Hematopoietic multipotent progenitor cell treated with erythropoietin and hydrocortisone succinate and interleukin-3 and kit ligand, for 4 days (in vitro differentiated cells): ENCODE measurements around the gene BTBD19.
"Not testable (repeated sequence)": the region's sequence is repeated elsewhere in the genome, so short reads cannot be mapped to it uniquely, and the experiment has no call there.

ENCODE experiments used
- DNase-seq: peaks from one replicate; pipeline ENCODE4 v3.0.0-alpha.2; 2015

The BTBD19 gene

DNA sequence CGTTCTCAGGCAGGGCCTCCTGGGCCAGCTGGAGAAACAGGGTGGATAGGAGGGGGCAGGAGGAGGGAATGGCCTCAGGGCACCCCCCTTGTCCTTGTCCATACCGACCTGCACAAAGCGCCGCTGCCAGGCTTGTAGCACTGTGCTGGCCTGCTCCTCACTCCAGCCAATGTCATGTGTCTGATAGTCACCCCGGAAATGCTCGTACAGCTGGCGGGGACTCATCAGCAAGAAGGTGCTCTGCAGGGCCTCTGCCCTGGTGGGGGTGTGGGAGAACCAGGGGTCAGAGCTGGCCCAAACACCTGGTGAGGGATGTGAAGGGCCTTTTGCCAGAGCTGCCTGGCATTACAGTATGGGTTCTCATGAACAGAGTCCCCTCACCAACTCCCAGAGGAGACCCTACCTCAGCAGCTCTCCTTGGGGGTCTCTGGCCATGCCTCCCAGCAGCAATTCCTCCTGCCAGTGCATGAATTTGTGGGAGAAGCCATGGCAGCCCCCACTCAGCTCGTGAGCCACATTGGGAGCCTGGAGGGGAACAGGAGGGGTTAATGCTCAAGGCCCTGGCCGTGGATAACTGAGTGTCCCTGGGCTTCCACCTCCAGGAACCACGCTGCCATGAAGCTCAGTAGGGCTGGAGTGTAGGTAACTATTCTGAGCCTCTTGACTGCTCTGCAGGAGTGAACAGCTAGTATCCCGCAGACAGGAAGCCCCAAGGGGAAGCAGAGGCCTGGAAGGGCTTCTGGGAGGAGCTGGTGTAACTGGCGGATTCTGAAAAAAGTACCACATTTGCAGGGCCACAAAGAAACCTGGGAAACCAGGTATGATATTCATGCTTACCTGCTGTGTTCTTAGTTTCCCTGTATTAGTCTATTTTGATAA, 21.4 kb downstream of the BTBD19 start:
- DNase-seq, result no peak

DNA sequence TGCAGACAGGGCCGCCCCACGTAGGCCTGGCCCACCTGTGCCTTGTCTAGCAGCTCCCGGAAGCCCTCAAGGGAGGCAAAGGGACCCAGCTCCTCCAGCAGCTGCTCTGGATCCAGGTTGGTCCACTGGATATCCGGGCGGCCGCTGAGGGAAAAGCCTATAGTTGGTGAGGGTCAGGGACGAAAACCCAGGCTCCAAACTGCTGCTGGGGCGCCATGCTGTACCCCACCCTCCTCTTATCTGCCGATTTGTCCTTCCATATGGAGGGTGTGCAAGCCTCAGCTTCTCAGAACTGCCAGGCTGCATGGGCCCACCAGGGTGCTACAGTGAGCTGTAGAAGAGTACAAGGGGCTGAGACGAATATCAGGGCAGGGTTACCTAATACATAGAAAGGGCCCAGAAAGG, 22.6 kb downstream of the BTBD19 start:
- DNase-seq, result peak; percentile 95

DNA sequence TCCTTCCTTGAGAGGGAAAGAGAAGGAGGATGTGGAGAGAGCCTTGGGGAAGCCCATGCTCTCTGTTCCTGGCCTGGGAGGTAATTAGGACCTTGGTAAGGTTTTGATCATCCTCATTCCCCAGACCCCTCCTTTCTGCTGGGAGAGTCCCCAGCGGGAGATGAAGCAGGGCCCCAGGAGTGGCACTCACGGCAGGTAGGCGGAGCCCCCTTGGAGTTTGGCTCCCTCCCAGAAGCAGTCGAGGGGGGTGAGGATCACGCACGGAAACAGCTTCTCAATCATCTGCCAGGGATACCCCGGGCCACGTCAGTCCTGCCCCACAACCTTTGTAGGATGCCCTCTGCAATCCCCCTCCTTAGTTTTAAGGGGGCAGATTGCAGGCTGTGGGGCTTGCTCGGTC, 23.2 kb downstream of the BTBD19 start:
- peak; percentile 47 for DNase-seq

DNA sequence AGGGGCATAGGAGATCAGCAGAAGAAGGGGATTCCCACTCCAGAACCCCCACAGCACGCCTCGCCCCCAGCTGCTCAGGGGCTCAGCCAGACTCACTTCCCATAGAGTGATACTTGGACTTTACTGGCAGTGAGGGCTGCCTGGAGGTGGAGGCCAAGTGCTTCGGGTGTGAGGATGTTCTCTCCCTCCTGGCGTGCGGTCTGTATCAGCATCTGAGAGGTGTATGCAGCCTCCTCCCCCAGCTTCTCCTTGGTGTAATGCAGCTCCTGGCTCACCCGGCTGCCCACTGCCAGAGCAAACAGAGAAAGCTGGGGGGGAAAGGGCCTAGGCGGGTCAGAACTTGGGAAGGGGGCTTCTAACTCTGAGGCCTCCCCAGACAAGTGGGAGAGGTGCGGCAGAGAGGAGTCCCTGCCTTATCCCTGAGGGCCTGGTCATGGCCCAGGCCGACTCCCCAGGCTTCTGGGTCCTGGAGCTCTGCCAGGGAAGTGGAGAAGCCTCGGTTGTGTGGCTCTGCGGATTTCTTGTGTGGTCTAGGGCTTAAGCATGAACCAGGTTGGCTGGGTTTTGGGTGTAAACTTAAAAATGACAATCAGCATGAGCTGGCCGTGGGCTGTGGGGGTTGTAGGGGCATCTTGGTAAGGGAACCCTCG, 23.9 kb downstream of the BTBD19 start:
- DNase-seq, result peak; percentile 75

DNA sequence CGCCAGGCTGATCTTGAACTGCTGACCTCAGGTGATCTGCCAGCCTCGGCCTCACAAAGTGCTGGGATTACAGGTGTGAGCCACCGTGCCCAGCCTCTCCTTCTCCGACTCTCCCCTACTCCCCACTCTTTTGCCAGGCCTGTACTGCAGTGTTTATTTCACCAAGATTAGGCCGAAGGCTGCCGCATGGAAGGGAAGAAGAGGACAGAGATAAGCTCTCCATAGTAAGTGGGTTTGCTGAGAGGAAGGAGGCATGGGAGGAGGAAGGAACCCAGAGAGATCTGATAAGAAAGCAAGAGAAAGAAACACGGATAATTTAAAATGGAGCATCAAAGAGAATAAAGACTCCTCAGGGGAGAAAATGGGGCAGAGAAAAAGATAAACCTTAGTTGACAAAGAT, 26.0 kb downstream of the BTBD19 start:
- peak; percentile 49 for DNase-seq

DNA sequence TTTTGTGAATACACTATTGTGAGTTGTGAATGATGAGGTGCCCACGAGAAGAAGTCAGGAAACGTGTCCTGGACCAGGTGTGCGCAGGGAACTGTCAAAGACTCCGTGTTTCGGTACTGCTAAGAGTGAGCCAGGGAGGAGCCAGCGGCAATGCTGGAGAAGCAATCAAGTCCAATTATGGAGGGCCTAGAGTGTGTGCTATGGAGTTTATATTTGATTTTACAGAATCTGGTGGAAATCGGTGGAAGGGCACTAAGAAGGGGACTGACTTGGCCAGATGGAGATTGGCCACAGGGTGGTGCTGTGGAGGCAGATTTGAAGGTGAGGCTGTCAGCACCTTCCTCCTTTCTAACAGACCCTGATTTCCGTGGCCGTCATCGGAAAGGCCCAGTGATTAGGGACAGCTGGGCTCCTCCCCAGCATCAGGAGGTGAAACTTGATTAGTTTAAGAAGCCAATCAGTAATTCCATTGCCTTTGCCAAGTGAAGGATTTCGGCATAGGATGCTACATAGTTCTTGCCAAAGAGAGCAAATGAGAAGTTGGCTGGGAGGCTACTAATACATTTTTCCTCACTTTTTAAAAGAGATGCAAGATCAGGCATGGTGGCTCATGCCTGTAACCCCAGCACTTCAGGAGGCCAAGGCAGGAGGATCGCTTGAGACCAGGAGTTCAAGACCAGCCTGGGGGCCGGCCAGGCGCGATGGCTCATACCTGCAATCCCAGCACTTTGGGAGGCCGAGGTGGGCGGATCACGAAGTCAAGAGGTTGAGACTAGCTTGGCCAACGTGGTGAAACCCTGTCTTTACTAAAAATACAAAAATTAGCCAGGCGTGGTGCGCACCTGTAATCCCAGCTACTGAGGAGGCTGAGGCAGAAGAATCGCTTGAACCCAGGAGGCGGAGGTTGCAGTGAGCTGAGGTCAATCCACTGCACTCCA, 27.7 kb downstream of the BTBD19 start:
- DNase-seq, result peak; percentile 94

DNA sequence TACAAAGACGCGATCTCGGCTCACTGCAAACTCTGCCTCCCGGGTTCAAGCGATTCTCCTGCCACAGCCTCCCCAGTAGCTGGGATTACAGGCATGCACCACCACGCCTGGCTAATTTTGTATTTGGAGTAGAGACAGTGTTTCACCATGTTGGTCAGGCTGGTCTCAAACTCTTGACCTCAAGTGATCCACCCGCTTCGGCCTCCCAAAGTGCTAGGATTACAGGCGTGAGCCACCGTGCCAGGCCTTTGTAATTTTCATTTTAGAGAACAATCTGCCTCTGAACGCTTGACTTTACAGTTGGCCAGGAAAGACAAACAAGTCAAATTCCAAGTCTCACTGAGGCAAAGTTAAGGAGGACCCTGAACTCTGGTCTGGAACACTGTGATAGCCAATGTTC, 30.0 kb downstream of the BTBD19 start:
- DNase-seq, result not testable (repeated sequence)

DNA sequence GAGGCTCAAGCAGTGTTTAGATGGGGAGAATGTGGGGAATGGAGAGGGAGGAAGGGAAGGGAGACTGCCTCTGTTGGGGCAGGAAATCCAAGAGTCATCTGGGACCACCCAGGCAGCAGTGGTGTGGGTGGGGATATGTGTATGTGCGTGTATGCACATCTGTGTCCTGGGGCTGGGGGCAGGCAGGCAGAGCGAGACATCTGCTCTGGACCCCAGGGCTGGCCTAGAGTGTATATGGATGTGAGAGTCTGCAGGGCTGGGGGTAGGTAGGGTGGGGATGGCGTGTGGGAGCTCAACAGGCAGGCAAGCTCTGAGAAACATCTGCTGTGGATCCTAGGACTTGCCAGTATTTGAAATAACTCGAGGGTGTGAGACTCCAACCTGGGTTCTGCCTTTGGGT, 31.3 kb downstream of the BTBD19 start:
- DNase-seq, result no peak

DNA sequence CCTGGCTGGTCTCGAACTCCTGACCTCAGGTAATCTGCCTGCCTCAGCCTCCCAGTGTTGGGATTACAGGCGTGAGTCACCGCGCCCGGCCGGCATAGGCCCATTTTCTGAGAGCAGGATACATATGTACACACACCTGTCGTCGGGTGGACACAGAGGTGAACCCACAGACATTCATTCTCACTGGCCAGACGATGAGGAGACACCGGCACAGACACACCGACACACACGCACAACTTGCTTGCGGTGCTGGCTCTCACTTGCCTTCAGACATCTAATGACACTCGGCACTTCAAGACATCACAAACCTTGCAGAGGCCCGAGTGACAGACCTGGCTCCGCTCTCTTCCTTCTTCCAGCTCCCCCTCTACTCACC, 34.2 kb downstream of the BTBD19 start:
- no peak for DNase-seq

DNA sequence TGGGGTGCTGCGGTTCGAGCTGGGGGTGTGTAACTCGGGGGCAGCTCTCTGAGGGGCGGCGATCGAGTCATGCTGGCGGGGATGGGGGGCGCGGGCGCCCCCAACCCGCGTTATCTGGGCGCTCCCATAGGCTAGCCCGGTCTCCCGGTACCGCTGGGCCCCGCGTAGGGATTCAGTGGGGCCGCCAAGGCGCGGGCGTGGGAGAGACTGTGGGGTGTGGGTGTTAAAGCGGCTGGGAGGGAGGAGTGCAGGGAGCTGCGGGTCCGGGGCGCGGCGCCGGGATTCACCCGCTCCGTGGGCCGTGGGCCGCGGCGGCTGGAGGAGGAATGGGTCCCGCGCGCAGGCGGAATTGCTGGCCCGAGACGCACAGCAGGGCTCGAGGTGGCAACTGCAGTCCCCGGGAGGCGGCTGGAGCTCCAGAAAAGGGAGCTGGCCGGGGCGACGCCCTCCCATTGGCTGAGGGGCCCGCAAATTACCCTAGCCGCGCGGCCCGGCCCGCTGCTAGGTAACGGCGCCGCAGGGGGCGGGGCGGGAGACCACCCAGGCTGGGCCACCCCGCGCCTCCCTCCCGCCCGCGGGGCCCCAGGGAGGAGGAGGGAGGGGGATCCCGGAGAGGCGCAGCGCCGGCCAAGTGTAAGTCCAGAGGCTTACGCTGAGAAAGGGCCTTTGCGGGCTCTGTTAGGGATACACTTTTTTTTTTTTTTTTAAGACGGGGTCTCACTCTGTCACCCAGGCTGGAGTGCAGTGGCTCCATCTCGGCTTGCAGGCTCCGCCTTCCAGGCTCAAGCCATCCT, 34.7 kb downstream of the BTBD19 start, which contains the start of gene PTCH2:
TSS of gene PTCH2 (minus strand) at position 392 of the 794 bp plus-strand sequence. CDS start at position 71, 321 bp downstream.
- DNase-seq, result peak; percentile 82

DNA sequence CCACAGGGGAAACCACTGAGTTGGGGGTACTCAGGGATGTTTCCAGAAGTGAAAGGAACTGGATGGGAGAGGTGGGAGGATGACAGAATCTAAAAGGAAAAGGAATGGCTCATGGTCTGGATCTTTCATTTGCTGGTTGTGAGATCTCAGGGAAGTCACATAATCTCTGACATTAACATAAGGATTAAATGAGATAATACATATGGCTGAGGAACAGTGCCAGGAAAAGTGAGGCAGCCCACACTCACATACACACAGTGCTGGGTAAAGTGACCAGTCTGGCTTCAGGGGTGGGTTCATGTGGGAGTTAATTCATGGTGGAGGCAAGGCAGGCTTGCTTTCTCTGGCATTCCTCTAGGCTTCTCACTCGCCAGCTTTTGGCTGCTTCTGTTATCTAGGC, 38.7 kb downstream of the BTBD19 start:
- DNase-seq, result no peak

DNA sequence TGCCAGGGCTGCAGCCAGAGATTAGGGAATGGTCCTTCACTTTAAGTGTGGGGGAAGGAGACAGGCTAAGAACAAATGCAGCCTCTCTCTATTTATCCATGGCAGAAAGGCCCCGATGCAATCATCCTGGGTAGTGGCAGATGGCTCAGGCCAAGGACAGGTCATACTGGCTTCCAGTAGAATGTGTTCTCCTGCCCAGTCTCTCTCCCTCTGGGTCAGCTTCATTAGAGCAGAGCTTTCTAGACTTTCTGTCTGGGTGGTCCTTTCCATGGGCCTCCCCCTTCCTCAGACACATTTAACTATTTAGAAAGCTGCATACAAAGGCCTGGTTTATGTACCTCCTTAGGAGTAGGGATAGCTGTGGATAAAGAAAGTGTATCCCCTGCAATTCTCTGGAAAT, 39.5 kb downstream of the BTBD19 start:
- DNase-seq, result no peak

DNA sequence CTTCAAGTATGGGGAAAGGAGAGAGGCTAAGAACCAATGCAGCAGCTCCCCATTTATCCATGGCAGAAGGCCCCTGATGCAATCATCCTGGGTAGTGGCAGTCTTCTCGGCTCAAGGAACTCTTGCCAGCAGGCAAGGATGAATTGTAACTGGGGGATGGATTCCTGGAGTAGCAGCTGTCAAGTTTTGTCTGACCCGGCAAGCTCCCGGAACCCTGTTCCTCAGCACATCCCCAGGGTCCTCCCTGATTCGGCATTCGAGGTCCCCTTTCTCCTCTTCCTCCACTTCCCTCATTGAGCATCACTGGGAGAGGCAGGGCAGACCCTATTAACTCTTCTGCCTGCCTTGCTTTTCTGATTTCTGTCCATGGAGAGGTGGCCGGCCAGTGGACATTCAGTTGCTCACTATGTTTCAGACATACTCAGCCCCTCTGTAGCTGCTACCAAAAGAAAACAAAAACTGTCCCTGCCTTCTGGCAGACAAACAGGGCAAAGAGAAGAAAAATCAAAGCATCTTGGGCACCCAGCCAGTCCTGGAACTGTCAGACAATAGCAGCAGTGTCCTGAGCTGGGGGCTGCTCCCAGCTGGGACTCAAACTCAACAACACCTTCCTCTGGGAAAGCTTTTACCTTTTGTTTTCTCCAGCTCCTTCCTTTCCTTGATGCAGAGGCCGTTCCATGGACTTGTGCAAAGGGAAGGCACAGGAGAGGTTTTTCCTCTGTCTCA, 40.3 kb downstream of the BTBD19 start:
- no peak for DNase-seq

DNA sequence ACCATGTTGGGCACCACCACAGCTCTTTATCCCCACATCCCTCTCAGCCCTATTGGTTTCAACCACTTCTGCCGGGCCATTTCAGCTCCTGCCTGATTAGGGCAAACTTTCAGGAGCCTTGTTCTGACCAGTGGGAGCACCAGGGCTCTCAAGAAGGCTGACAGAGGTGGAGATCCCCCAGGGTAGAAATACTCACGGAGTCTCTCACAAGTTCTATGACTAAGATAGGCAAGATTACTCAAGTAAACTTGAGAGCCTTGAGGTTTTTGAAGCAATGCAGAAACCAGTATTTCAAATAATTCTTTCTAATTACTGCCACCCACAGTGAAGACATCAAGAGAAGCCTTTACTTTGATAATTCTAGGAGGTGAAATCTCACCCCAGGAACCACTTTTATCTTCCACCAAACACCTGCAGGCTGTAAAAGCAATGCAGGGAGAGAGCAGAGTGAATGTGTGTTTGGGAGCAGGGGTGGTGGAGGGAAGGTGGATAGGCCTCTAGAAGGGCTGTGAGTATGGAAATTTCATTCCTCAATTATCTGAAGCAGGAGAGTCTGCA, 41.3 kb downstream of the BTBD19 start:
- DNase-seq, result no peak

DNA sequence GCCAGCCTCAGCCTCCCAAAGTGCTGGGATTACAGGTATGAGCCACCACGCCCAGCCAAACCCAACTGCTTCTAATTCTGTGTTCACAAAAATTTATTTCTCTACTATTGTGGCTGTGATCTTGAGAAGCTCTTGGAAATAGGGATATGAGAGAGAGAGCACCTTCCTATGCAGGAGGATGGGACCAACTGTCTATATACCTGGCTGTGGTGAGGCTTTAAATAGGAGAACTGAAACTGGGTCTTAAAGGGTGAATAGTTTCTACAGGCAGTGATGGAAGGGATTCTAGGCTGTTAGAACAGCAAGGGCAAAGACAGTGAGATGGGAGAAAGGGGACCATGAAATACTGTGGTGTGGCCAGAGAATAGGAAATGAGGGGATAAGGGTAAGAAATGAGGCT, 43.0 kb downstream of the BTBD19 start:
- DNase-seq, result no peak

DNA sequence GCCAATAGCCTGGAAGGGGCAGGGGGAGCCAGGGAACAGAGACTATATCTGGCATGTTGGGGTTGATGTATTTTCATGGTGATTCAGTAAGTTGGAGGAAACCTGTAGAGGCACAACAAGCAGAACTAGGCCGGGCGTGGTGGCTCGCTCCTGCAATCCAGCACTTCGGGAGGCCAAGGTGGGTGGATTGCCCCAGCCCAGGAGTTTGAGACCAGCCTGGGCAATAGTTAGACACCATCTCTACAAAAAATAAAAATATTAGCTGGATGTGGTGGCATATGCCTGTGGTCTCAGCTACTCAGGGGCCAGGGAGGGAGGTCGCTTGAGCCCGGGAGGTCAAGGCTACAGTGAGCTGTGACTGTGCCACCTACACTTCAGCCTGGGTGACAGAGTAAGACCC, 44.9 kb downstream of the BTBD19 start:
- no peak for DNase-seq

DNA sequence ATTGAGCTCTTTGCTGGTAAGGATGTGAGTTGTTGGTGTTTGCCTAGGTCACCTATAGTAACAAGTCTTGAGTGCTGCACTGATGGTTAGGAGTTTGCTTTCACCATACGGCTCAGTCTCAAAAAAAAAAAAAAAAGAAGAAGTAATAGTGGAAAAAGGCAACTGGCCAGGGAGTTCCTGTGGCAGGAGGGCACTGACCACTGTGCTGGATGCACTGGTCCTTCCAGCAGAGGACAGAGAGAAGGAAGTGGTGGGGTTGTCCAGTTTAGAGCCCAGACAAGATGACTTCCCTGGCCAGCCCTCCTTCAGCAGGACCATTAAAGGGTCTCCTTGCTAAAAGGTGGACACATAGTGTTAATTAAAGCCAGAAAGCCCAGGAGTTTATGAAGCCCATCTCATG, 46.6 kb downstream of the BTBD19 start:
- no peak for DNase-seq

DNA sequence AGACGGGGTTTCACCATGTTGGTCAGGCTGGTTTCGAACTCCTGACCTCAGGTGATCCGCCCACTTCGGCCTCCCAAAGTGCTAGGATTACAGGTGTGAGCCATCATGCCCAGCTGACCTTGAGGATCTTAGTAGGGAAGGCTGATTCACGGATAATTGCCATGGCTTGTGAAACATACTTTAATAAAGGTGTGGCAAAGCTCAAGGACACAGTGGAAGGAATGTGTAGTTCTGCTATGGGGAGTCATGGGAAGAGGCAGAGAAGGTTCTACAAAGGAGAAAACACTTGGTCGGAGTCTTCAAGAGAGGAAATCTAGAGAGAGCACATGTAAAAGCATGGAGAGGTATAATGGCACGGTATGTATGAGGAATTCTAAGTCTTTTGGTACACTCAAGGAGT, 47.4 kb downstream of the BTBD19 start:
- no peak for DNase-seq

DNA sequence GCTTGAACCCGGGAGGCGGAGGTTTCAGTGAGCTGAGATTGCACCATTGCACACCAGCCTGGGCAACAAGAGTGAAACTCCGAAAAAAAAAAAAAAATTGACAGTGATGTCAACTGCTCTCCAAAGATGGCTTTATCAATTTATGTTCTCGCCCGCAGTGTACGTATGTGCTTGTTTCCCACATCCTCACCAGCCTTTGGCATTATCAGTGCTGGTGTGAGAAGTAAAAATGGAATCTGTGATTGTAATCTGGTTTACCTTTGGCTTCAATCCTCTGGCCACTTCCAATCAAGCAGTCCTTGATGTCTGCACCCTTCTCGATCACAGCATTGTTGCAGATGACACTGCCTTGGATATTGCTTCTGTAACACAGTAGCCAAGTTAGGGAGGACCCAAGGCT, 49.1 kb downstream of the BTBD19 start:
- no peak for DNase-seq

DNA sequence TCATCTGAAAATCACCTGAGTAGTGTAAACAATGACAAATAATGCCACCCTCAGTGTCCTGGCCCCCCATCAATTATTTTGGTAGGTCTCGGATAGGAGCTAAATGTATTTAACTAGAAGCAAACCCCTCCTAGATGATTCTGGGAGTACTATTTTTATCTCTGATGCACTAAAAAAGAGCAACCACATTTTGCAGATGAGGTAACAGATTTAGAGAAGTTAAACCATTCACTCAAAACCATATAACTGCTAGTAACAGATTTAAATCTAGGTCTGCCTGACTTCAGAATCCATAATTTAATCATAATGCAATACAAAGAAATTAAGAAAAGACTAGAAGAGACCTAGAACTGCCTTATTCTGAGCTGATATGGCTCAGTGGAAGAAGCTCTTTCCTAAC, 52.0 kb downstream of the BTBD19 start:
- DNase-seq, result peak; percentile 28

DNA sequence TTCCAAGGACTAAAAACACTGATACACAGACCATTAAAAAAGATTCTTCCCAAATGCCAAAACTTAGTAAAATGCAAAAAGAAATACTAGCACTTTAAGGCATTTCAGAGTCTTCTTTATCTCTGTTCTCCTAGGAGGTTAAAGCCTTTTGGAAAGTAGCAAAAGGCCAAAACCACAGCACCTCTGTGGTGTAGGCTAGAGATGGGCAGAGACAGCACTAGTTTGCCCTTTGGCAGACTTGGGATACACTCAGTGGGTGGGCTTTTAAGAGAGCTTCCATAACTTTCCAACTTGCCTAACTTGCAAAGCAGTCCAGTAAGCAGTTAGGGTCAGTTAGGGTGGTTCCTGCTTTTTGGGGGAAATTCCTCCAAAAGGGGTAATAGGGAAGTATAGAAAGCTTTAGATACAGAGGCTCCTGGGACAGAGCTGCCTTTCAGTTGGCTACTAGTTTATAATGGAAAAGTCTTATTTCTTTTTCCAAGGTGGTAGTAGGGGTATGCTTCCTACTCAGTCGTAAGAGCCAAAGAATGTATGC, 52.6 kb downstream of the BTBD19 start:
- DNase-seq, result no peak
